ENCODE measurements around the gene TMEM259. TPM values are rescaled to one million over a fixed set of nuclear protein-coding genes. Genes with fewer than 3 reads are reported as not detected.

Gene TMEM259
- total and polyA plus RNA-seq, 2 of the 8 experiments (the other 6 are each of a cell fraction or from before 2014, with no cell fraction given) = 140 to 243 TPM

- TF ChIP-seq CBX8 (IDR thresholded peaks at IDR 0.05; ENCODE audit: borderline replicate concordance, low read depth, low read length) (no peak), CEBPB (IDR thresholded peaks at IDR 0.05; ENCODE audit: low read depth, low read length) (no peak), SP2 (IDR thresholded peaks at IDR 0.05; ENCODE audit: low read length) (no peak), POU5F1 (IDR thresholded peaks at IDR 0.05; ENCODE audit: low read depth, low read length) (no peak), FOSL1 (IDR thresholded peaks at IDR 0.05; ENCODE audit: insufficient read depth, low read depth, low read length) (no peak), EZH2 (IDR thresholded peaks at IDR 0.05; ENCODE audit: low read depth, low read length, severe bottlenecking) (no peak)
Observed at GRCh38 chr19:974564-975257, 46.2 kb downstream of the TMEM259 start (continued).

Measured in H1 (cell line).